Endothelial cell (in vitro differentiated cells): ENCODE measurements around the gene HS6ST3. TPM values are rescaled to one million over a fixed set of nuclear protein-coding genes. Genes with fewer than 3 reads are reported as not detected.

Experiments
- DNase-seq: peaks from one replicate; pipeline ENCODE4 v3.0.0; 2021; ENCODE audit warnings: low spot score
- H3K27ac Mint-ChIP-seq: one replicate; pipeline ENCODE4 v1.8.0; 2021; ENCODE audit warnings: mixed read lengths, inconsistent platforms; ENCODE audit not compliant: unreplicated experiment
- H3K27me3 Mint-ChIP-seq: one replicate; pipeline ENCODE4 v1.8.0; 2021; ENCODE audit warnings: mild to moderate bottlenecking, moderate library complexity, mixed read lengths, inconsistent platforms; ENCODE audit not compliant: unreplicated experiment
- H3K36me3 Mint-ChIP-seq: one replicate; pipeline ENCODE4 v1.8.0; 2021; ENCODE audit warnings: mild to moderate bottlenecking, low read depth, mixed read lengths, inconsistent platforms; ENCODE audit not compliant: unreplicated experiment
- H3K4me1 Mint-ChIP-seq: one replicate; pipeline ENCODE4 v1.8.0; 2021; ENCODE audit warnings: mild to moderate bottlenecking, mixed read lengths, inconsistent platforms; ENCODE audit not compliant: unreplicated experiment
- H3K4me3 Mint-ChIP-seq: one replicate; pipeline ENCODE4 v1.8.0; 2021; ENCODE audit warnings: mild to moderate bottlenecking, mixed read lengths, inconsistent platforms; ENCODE audit not compliant: unreplicated experiment
- H3K9me3 Mint-ChIP-seq: one replicate; pipeline ENCODE4 v1.8.0; 2021; ENCODE audit warnings: mixed read lengths, inconsistent platforms; ENCODE audit not compliant: unreplicated experiment
- total RNA-seq: library from RNA; stranded (reverse); fragmentation: NEBNext Ultra II Directional; extraction: Animal tissue kit (Norgen Biotek cat#: 25700); gene quantifications from one replicate; pipeline ENCODE4 v1.2.1, GENCODE V29; 2021; ENCODE audit not compliant: unreplicated experiment
- TF ChIP-seq, protein P1 (sequence below): fragments of 200-600 bp; sonication (generic); IDR thresholded peaks from one replicate; pipeline ENCODE4 v1.5.0; 2021; ENCODE audit warnings: antibody characterized with exemption; ENCODE audit not compliant: unreplicated experiment

HS6ST3 gene
- total RNA-seq, 1 donor from 2014 or later = 1.9 TPM

DNA sequence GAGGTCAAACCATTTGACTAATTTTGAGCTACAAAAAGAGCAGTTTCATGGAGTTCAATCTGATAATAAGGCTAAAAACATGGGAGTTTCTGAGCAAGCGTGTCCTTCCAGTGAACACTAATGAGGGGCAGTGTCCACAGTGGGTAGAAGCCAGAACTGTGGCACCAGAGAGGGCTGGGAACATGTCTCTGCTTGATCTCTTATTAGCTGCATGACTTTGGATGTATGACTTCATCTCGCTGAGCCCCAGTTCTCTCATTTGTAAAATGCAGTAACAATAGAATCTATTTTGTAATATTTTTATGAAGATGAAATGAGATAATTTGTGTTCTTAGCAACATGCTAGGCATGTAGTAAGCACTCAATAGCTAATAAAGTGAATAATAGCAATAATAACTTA lies 69.8 kb downstream of the HS6ST3 start:
- TF ChIP-seq, protein P1, sequence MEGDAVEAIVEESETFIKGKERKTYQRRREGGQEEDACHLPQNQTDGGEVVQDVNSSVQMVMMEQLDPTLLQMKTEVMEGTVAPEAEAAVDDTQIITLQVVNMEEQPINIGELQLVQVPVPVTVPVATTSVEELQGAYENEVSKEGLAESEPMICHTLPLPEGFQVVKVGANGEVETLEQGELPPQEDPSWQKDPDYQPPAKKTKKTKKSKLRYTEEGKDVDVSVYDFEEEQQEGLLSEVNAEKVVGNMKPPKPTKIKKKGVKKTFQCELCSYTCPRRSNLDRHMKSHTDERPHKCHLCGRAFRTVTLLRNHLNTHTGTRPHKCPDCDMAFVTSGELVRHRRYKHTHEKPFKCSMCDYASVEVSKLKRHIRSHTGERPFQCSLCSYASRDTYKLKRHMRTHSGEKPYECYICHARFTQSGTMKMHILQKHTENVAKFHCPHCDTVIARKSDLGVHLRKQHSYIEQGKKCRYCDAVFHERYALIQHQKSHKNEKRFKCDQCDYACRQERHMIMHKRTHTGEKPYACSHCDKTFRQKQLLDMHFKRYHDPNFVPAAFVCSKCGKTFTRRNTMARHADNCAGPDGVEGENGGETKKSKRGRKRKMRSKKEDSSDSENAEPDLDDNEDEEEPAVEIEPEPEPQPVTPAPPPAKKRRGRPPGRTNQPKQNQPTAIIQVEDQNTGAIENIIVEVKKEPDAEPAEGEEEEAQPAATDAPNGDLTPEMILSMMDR = no peak
- Mint-ChIP-seq H3K4me3 (no peak overlapping the region), H3K36me3 (no peaks in the 10 kb centered on the region), H3K9me3 (no peaks in the 10 kb centered on the region), H3K4me1 (peaks cover 11% of the 10 kb centered on the region), H3K27me3 (peaks cover 5% of the 10 kb centered on the region), H3K27ac (no peak overlapping the region)
- no peak for DNase-seq

DNA sequence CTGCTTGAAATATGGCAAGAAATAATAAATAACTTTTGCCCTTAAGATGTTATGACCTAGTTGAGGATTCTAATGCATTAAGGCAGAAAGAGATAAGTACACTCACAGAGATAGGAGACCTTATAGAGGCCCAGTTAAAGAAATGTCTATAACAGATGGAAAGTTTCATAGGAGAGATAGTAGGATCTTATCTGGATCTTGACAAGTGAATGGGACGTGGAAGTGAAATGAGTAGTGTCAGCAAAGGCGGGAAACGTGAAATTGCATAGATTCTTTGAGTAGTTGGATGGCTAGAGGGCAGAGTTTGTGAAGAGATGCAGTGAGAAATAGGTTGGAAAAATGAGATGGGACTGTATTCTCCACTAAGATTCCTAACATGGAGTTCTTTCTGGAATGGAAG lies 71.2 kb downstream of the HS6ST3 start:
- Mint-ChIP-seq H3K4me1 (peaks cover 11% of the 10 kb centered on the region), H3K9me3 (no peaks in the 10 kb centered on the region), H3K36me3 (no peaks in the 10 kb centered on the region), H3K27me3 (peaks cover 5% of the 10 kb centered on the region), H3K27ac (no peak overlapping the region), H3K4me3 (no peak overlapping the region)
- TF ChIP-seq, protein P1 = no peak
- DNase-seq = no peak

DNA sequence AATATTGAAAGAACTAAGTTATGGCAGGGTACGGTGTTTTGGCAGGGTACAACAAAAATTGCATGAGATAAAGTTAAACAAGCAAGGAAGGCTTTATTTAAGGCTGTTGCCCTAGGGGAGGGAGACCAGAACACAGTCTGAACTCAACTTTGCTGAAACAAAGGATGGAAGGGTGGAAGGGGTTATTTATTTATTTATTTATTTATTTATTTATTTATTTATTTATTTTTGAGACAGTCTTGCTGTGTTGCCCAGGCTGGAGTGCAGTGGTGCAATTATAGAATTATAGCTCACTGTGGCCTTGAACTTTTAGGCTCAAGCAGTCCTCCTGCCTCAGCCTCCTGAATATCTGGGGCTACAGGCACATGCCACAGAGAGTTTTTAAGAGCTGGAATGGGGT lies 75.9 kb downstream of the HS6ST3 start:
- Mint-ChIP-seq H3K9me3 (no peaks in the 10 kb centered on the region), H3K36me3 (no peaks in the 10 kb centered on the region), H3K27me3 (no peaks in the 10 kb centered on the region), H3K4me3 (no peak overlapping the region), H3K27ac (no peak overlapping the region), H3K4me1 (no peaks in the 10 kb centered on the region)
- TF ChIP-seq, protein P1 = no peak
- DNase-seq = no peak

DNA sequence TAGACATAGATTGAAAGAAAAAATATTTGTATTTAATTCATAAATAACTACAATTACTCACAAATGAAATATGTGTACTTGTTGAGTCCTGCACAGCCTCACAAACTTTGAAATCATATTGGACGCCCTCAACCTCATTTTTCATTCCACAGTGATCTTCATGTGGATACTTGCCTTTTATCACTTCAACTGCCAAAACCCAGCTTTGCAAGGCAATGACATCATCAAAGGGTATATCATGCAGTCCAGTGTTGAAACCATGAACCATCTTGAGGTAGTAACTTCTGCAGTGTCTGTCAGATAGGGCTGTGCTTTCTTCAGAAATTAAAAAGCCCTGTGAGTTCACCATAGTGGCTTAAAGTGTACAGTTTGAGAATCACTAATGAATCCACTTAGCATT lies 82.2 kb downstream of the HS6ST3 start:
- H3K27me3 Mint-ChIP-seq = no peaks in the 10 kb centered on the region
- H3K4me1 Mint-ChIP-seq = no peaks in the 10 kb centered on the region
- H3K27ac Mint-ChIP-seq = no peak overlapping the region
- TF ChIP-seq, protein P1 = no peak
- H3K4me3 Mint-ChIP-seq = no peak overlapping the region
- no peaks in the 10 kb centered on the region for H3K9me3 Mint-ChIP-seq
- no peak for DNase-seq
- no peaks in the 10 kb centered on the region for H3K36me3 Mint-ChIP-seq

DNA sequence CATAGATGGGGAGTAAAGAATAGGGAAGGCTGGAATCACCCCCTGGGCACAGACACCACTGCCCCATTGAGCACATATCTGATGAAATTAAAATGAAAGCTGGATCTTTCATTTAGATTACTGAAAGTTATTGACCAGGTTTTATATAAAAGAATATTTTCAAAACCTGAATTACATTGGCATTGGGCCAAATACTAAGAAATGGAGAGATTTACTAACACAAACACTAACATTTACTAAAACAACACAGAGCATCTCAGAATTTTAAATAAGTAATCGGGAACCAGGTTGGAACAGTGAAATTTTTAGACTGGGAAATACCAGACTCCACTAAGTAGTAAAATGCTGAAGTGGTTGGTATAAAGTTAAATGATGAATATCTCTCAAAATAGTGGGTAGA lies 88.9 kb downstream of the HS6ST3 start:
- Mint-ChIP-seq H3K9me3 (no peaks in the 10 kb centered on the region), H3K4me3 (no peak overlapping the region), H3K27ac (no peak overlapping the region), H3K36me3 (no peaks in the 10 kb centered on the region), H3K4me1 (no peaks in the 10 kb centered on the region), H3K27me3 (no peaks in the 10 kb centered on the region)
- TF ChIP-seq, protein P1 = no peak
- no peak for DNase-seq
